GM19035 (cell line): ENCODE measurements around the gene ACSS2.

Experiments
- ATAC-seq: cut with Tn5 transposase; IDR thresholded peaks from one replicate; pipeline ENCODE4 v1.9.1; 2021; ENCODE audit not compliant: unreplicated experiment

Gene ACSS2

GRCh38 chr20:34876406-34877282 is at the start of gene ACSS2:
Gene ACSS2 (plus strand): TSS chr20:34876612. CDS start chr20:34876646, 34 bp downstream.
- peak; percentile 35 for ATAC-seq

GRCh38 chr20:34829191-34829590 is 47.2 kb upstream of the ACSS2 start:
- no peak for ATAC-seq

GRCh38 chr20:34831936-34832335 is 44.5 kb upstream of the ACSS2 start:
- ATAC-seq, result no peak

- no peak for ATAC-seq
These were observed 41.9 kb upstream of the ACSS2 start for GRCh38 chr20:34834459-34834893.

GRCh38 chr20:34842143-34842542 is 34.3 kb upstream of the ACSS2 start:
- ATAC-seq, result no peak

- ATAC-seq, result no peak
These were observed 33.0 kb upstream of the ACSS2 start for GRCh38 chr20:34843421-34843820.

GRCh38 chr20:34848597-34848996 is 27.8 kb upstream of the ACSS2 start:
- ATAC-seq, result no peak

- ATAC-seq, result no peak
These were observed 26.6 kb upstream of the ACSS2 start for GRCh38 chr20:34849778-34850177.

GRCh38 chr20:34850969-34851368 is 25.4 kb upstream of the ACSS2 start:
- ATAC-seq, result no peak

- no peak for ATAC-seq
These were observed 24.1 kb upstream of the ACSS2 start for GRCh38 chr20:34852298-34852697.

- no peak for ATAC-seq
These were observed 17.0 kb upstream of the ACSS2 start for GRCh38 chr20:34859367-34859766.

- ATAC-seq, result no peak
These were observed 16.4 kb upstream of the ACSS2 start for GRCh38 chr20:34859826-34860545.

GRCh38 chr20:34861386-34862084 is 14.9 kb upstream of the ACSS2 start:
- no peak for ATAC-seq

- no peak for ATAC-seq
These were observed 13.7 kb upstream of the ACSS2 start for GRCh38 chr20:34862724-34863123.

GRCh38 chr20:34863421-34863965 is 12.9 kb upstream of the ACSS2 start:
- no peak for ATAC-seq

- ATAC-seq, result no peak
These were observed 12.2 kb upstream of the ACSS2 start for GRCh38 chr20:34864216-34864615.

- ATAC-seq, result no peak
These were observed 5.0 kb upstream of the ACSS2 start for GRCh38 chr20:34871320-34871926.

- no peak for ATAC-seq
These were observed 4.3 kb upstream of the ACSS2 start for GRCh38 chr20:34871966-34872621.

GRCh38 chr20:34872622-34873224 is 3.7 kb upstream of the ACSS2 start, which contains the start of gene GGT7:
Gene GGT7 (minus strand): TSS chr20:34872856. CDS start chr20:34872815, 41 bp downstream.
- peak; percentile 51 for ATAC-seq
